Stimulated activated CD8-positive, alpha-beta memory T cell treated with anti-CD3 and anti-CD28 coated beads, Interleukin-4, amount 100 ng/mL, for 4 hours (primary cell): ENCODE results near the gene TACO1.
A peak's percentile ranks its signal among the peaks of the same experiment; 100 is the strongest.

Experiments used
- DNase-seq, 2 donors: peaks; one replicate each; pipeline ENCODE4 v3.0.0-alpha.2; 2020; ENCODE audit warnings: low read depth in 2 of 2, low spot score in 1 of 2

Gene TACO1

GRCh38 chr17:63598281-63598680 is 2.4 kb upstream of the TACO1 start:
- no peak for DNase-seq

GRCh38 chr17:63601439-63602371 is 1.0 kb downstream of the TACO1 start:
- no peak for DNase-seq

- DNase-seq: no peak
These were observed 9.3 kb downstream of the TACO1 start for GRCh38 chr17:63609816-63610573.

GRCh38 chr17:63610854-63611253 is 10.2 kb downstream of the TACO1 start:
- no peak for DNase-seq

- no peak for DNase-seq
These were observed 10.7 kb downstream of the TACO1 start for GRCh38 chr17:63611354-63611753.

- no peak for DNase-seq
These were observed 13.0 kb downstream of the TACO1 start for GRCh38 chr17:63613663-63614062.

- DNase-seq: no peak
These were observed 20.6 kb downstream of the TACO1 start for GRCh38 chr17:63621229-63621683.

GRCh38 chr17:63621684-63622573 is 21.2 kb downstream of the TACO1 start, which contains the start of gene MAP3K3:
Gene MAP3K3 (plus strand): TSS chr17:63622417. CDS start chr17:63622760, 343 bp downstream.
- DNase-seq: peak; percentile 88 to 97

GRCh38 chr17:63622574-63623390 is 22.1 kb downstream of the TACO1 start:
- DNase-seq: peak in 1 of 2 donors; percentile 0

GRCh38 chr17:63623786-63624530 is 23.3 kb downstream of the TACO1 start:
- DNase-seq: no peak

- DNase-seq: no peak
These were observed 23.8 kb downstream of the TACO1 start for GRCh38 chr17:63624531-63624880.

- no peak for DNase-seq
These were observed 26.0 kb downstream of the TACO1 start for GRCh38 chr17:63626551-63627180.

GRCh38 chr17:63629627-63630026 is 28.9 kb downstream of the TACO1 start:
- no peak for DNase-seq

- DNase-seq: no peak
These were observed 30.4 kb downstream of the TACO1 start for GRCh38 chr17:63631062-63631461.

GRCh38 chr17:63631626-63632025 is 30.9 kb downstream of the TACO1 start:
- no peak for DNase-seq

GRCh38 chr17:63633742-63634141 is 33.0 kb downstream of the TACO1 start:
- no peak for DNase-seq

- no peak for DNase-seq
These were observed 33.5 kb downstream of the TACO1 start for GRCh38 chr17:63634163-63634562.

- no peak for DNase-seq
These were observed 34.1 kb downstream of the TACO1 start for GRCh38 chr17:63634816-63635215.

- DNase-seq: no peak
These were observed 34.6 kb downstream of the TACO1 start for GRCh38 chr17:63635290-63635689.
